Measurements from ENCODE around the gene LIN7B.

Gene LIN7B

DNA sequence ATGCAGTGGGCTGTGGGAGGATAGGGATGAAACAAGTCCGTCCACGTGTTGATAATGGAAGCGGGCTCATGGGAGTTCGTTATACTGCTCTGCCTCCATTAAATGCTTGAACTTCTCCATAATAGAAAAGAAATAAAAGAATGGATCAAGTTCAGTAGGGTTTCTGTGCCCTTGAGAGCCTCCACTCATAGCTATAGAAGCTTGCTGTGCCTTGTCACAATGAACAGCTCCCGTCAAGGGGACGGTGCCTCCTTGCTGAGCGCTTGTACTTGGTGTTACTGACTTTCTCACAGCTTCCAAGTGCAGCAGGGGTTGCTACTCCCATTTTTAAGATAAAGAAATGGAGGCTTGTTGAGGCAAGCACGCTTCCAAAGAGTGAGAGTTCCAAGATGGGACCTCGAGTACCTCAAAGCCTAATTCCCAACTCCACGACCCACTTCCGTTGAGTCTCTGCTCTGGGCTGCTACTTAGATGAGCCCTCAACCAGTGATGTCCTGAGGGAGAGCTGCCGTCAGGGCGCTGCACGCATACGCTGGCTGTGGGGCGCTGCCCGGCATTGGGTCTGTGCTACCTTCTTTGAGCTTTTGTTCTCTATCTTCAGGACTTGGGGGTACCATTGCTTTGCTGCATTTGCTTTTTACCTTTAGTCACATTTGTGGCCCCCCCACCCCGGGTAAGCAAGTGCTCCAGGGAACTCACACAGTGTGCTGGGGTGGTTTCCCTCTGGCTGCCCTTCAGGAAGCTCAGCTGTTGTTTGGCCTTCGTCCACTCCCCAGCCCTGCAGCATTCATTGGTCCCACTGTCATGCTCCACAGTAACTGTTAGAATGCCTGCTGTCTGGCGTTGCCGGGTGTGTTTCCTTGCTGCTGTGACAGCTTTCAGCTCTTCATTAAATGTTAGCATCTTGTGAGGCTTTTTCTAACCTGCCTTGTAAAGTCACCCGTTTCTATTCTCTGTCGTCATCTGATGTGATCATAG, 19.4 kb upstream of the LIN7B start:
- DNase-seq (ENCODE audit: low spot score) = no peak

DNA sequence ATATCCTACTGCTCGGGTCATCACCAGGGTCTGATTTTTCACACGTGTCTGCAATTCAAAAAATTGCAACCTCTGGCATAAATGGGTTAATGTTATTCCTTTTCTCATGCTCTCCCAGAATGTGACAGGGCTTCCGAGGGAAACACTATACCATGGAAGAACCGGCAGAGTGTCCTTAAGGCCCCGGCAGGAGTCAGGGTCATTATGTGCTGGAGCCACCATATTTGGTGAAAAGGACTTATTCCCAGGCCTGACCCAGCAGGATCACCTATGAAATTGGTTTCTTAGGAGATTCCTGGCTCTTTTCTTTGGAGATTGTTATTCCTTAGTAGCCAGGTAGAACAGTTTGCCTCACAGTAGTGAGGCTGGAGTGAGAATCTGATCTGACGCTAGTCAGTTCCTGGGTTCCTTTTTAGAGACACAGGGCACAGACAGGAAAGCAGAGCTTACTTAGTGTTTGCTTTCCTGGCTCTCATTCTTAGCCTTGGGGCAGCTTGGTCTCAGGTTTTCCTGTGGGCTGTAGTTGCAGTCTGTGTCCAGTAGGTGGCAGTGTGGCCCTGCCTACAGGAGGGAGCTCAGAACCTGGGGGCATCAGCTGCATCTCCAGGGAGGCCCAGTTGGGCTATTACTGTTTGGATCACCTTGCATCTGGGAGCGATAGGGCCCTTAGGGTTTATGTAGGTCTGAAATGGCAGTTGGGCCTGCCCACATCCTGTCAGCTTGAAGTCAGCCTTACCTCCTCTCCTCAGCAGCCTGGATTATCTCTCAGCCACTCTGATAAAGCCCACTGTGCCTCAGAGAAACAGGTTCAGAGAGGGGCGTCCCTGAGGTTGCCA, 16.5 kb upstream of the LIN7B start:
- DNase-seq (ENCODE audit: low spot score) = peak; percentile 88

DNA sequence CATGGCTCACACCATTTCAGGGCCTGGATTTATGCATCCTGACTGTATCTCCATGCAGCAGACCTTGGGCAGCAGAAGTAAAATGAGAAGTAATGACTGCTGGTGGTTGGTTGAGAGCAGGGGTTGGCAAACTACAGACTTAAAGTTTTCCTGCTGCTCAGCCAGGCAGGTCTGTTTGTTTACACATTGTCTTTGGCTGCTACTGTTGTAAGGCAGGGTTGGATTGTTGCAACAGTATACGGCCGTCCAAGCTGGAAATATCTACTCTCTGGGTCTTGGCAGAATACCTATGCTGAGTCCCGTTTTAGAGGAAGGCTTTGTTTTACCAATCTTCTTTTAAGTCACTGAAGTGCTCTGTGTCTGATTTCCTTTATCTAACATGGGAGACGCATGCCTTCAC, 15.4 kb upstream of the LIN7B start:
- DNase-seq (ENCODE audit: low spot score) = no peak

DNA sequence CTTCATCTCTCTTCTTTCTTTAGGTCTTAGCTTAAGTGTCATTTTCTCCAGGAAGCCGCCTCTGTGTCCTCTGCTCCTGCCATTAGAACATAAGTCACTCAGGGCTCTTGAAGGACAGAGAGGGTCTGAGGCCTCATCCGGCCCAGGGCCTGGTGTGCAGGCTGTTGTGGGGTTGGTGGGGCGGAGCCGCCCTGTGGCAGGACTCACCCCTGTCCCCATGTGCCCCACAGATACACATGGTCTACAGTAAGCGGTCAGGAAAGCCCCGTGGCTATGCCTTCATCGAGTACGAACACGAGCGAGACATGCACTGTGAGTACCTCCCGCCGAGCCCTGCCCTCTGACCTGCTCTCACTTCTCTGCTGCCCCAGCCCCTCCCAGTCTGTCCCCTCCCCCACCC, 13.0 kb upstream of the LIN7B start:
- no peak for DNase-seq (ENCODE audit: low spot score)

DNA sequence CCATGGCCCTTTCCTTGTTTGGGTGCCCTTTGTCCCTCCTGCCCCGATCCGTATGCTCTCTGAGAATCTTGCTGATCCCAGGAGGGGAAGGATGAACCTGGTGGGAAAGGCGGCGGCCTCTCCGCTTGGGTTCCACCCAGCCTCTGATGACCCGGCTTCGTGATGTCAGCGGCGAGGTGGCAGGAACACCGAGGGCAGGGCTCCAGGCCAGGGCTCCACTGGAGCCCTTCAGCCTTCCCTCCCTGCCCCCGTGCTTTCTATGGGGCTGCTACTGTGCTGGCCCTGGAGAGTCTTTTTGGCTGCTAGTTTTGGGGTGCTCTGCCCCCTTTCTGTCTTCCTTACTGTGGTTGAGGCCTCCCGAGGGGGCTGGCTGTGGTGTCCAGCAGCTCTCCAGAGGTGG, 11.9 kb upstream of the LIN7B start:
- DNase-seq (ENCODE audit: low spot score) = no peak

DNA sequence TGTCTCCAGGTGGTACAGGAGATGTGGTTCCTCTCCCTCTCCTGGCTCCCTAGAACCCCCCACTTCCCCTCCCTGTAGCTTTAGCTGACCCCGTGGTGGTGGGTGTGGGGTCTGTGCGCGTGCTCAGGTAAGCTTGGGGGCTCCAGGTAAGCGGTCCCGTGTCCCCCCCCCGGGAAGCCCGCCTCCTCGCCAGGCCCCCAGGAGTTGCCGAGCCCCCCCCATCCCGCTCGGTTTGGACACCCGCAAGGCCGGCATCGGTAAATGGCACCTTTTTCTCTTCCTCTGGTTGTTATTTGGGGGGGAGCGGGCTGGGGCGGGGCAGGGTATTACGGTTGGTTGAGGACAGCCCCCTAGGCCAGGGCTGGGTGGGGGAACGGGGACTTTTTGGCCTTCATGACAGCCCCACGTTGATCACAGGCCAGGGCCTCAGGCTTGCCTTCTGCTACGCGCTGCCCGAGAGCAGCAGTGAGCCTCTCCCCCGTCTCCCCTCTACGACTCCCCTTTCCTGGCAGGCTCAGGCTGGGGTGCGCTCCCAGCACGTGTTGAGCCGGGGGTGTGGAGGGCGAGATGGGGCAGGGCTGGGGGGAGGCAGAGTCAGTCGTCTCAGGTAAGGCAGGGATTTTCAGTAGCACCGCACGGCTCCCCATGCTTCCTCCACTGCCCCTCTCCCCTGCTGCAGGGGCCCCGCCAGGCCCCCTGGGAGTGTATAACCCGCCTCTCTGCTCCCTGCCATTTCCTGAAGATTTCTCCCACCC, 10.7 kb upstream of the LIN7B start:
- no peak for DNase-seq (ENCODE audit: low spot score)

DNA sequence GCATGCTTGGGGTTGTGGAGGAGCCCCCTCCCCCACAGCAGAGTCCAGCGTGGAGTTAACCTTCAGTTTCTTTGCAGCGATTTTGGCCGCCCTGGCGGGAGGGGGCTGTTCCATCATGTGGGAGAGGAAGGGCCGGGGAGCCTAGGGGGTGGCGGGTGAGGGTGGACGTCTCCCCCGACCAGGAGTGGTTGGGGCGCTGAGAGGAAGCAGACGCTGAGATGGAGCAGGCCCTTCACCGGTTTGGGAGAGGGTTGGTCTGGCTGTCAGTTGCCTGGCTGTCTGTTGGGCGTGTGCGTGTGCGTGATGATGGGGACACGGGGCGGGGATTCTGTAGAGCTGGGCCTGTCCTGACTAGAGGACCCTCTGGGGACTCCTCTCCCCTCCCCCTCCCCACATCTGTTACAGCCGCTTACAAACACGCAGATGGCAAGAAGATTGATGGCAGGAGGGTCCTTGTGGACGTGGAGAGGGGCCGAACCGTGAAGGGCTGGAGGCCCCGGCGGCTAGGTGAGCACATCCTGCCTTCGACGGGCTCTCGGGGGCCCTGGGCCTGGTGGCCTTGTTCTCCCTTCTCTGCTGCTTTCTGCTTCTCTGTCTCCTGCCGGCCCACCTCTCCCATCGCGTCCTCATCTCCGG, 9.8 kb upstream of the LIN7B start:
- DNase-seq (ENCODE audit: low spot score) = no peak

DNA sequence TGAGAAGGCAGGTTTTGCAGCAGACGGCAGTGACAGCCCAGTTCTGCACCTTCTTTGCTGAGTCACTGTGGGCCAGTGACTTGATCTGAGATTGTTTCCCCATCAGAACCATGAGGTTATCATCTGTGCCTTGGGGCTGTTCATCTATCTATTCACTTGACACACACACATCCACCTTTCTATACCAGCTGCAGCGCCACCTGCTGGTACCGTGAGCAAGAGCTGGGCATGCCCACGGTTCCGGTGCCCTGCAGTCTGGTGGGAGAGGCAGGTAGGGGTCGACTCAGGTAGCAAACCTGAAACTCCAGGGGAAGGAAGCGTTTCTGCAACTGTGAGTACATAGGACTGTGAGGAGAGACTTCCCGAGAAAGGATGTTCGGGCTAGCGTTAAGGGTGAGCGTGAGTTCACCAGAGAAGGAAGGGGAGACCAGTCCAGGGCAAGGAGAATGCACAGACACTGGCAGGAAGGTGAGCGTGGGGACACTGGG, 7.5 kb upstream of the LIN7B start:
- peak; percentile 35 for DNase-seq (ENCODE audit: low spot score)

DNA sequence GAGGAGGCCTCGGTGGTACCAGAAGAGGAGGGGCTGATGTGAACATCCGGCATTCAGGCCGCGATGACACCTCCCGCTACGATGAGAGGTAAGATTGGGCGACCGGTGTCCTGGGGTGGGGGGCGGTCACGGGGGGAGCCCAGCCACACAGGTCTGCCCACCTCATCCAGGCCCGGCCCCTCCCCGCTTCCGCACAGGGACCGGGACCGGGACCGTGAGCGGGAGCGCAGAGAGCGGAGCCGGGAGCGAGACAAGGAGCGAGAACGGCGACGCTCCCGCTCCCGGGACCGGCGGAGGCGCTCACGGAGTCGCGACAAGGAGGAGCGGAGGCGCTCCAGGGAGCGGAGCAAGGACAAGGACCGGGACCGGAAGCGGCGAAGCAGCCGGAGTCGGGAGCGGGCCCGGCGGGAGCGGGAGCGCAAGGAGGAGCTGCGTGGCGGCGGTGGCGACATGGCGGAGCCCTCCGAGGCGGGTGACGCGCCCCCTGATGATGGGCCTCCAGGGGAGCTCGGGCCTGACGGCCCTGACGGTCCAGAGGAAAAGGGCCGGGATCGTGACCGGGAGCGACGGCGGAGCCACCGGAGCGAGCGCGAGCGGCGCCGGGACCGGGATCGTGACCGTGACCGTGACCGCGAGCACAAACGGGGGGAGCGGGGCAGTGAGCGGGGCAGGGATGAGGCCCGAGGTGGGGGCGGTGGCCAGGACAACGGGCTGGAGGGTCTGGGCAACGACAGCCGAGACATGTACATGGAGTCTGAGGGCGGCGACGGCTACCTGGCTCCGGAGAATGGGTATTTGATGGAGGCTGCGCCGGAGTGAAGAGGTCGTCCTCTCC, 6.3 kb upstream of the LIN7B start:
- DNase-seq (ENCODE audit: low spot score) = no peak

DNA sequence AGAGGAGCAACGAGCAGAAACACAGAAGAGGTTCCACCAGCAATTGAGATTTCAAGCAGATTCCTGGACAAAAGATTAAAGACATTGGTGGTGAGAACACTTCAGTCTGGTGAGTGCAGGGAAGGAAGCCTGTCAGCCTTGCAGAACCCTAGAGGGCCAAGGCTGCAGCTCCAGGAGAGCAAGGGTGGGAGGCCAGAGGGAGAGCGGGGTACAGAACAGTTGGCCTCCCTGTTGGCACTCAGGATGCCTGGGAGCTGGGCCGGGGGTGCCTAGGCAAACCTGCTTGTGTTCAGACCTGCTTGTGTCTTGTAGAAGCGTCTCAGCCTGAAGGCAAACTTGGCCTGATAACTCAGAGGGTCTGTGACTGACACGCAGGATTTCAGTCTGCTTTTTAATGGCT, 5.1 kb upstream of the LIN7B start:
- no peak for DNase-seq (ENCODE audit: low spot score)

DNA sequence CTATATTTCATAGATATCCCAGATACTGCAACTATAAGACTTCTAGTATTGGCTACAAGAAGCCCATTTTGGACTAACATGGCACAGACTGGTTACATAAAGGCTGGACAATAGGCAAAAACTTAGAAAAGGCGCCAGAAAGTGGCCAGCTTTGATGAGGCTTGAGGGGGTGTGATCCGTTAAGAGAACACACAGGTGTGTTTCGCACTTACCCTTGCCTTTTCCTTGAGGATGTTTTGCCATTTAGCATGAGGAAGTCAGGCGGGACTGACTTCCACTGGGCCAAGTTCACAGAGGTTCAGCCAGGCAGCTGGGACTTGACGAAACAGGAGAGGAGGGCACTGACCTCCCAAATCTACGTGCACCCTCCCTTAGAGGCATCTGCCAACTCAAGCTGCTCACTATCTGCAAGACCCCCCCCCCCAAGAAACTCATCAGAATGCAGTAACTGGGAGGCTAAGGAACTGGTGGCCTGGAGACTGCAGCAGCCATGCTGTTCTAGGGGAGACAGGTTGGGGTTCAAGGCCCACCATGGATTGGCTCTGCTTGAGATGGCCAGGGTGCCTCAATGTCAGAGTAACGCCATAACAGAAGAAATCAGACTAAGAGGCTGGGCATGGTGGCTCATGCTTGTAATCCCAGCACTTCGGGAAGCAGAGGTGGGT, 4.5 kb upstream of the LIN7B start:
- DNase-seq (ENCODE audit: low spot score) = no peak

DNA sequence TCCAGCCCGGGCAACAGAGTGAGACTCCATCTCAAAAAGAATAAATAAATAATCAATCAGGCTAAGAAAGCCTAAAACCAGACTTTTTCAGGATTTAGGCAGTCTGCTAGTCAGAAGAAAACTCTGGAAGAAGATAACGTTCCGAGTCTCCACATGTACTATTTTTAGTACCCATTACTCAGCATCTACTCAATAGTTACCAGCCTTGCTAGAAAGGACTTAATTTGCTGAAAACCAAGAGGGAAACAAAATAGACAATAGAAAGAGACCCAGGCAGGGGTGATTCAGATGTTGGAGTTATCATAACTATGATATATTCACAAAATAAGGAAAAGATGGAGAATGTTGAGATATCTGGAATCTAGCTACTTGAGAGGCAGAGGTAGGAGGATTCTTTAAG, 3.6 kb upstream of the LIN7B start:
- DNase-seq (ENCODE audit: low spot score) = peak; percentile 48

DNA sequence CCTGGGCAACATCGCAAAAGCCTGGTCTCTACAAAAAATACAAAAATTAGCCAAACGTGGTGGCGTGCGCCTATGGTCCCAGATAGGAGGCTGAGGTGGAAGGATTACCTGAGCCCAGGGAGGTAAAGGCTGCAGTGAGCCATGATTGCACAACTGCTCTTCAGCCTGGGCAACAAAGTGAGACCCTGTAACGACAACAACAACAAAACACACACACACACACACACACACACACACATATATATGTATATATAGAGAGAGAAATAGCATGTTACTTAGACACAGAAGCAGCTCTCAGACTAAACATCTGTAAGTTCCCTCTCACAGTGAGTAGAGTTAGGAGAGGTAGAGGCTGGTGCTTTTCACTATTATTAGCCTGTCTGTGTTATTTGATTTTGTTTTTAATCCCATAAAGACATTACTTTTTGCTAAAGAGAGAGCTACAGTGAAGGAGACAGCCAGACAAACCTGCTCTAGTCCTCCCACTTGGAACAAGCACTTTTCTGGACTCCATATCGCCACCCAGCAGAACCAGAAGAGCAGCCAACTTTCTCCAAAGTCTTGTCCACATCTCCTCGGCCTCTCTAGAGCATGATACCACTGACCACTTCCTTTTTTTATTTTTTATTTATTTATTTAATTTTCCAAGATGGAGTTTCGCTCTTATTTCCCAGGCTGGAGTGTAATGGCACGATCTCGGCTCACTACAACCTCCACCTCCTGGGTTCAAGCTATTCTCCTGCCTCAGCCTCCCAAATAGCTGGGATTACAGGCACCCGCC, 2.8 kb upstream of the LIN7B start:
- DNase-seq (ENCODE audit: low spot score) = no peak

DNA sequence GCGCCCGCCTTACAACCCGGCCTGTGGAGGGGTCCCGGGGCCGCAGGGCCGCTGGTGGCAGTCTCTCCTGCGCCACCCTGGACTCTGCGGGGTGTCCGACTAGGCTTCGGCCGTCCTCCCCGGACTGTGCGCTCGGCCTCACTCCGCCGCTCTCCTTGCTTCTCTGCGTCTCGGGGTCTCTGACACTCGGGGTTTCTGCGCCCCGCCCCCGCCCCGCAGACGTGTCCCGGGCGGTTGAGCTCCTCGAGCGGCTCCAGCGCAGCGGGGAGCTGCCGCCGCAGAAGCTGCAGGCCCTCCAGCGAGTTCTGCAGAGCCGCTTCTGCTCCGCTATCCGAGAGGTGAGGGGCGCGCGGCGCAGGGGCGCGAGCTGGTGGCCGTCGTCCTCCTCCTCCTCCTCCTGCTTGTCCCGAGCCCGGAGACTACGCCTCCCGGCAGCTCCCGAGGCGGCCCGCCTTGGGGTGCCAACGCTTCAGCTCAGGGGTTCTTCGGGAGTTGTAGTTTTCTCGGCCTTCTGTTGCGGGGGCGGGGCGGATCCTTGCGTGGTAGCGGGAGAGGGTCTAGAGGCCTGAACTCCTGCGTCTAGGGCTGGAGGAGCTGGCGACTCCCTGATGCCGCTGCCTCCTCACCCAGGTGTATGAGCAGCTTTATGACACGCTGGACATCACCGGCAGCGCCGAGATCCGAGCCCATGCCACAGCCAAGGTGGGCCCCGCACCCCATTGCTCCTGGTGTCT, 627 bp downstream of the LIN7B start:
- DNase-seq (ENCODE audit: low spot score) = peak; percentile 45

DNA sequence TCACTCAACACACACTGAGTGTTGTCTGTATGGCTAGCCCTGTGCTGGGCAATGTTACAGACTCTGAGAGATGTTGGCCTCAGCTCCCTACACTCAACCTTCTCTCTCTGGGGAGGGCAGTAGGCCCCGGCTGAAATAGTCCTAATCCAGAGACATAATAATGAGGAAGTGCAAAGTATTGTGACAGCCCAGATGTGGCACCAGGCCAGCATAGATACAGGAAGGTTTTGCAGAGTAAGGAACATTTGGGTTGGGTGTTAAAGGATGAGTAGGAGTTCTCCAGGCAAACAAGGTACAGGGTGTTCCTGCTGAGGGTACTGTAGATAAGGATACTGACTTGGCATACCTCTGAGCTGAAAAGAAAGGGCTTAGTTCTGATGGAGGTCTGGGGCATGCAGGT, 2.4 kb downstream of the LIN7B start:
- DNase-seq (ENCODE audit: low spot score) = no peak

DNA sequence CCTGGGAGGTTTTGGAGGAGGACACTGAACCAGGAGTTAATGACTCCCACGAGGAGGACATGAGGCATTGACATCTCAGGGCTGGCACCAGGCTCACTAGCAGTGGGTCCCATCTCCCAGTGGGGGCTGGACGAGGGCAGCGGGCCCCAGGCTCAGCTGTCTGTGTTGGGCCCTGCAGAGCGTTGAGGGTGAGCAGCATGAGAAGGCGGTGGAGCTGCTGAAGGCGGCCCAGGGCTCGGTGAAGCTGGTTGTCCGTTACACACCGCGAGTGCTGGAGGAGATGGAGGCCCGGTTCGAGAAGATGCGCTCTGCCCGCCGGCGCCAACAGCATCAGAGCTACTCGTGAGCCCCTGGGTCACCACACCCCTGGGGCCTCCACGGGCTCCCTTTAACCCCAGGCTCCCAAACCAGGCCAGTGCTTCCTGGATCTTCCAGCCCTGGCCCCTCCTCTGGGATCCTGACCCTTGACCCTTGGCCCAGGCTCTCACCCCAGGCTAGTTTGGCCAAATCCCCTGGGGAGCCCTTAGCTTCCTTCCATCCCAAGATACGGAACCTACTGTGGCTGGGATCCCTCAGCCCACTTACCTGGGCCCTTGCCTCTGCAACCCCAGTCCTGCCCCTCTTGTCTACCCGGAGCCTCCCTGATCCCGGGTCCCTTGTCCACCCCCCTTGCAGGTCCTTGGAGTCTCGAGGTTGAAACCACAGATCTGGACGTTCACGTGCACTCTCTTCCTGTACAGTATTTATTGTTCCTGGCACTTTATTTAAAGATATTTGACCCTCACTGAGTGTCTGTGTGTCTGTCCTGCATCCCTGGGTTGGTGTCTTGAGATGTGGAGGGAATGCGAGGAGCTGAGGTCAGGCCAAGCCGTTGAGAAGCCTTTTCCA, 3.8 kb downstream of the LIN7B start:
- DNase-seq (ENCODE audit: low spot score) = no peak

DNA sequence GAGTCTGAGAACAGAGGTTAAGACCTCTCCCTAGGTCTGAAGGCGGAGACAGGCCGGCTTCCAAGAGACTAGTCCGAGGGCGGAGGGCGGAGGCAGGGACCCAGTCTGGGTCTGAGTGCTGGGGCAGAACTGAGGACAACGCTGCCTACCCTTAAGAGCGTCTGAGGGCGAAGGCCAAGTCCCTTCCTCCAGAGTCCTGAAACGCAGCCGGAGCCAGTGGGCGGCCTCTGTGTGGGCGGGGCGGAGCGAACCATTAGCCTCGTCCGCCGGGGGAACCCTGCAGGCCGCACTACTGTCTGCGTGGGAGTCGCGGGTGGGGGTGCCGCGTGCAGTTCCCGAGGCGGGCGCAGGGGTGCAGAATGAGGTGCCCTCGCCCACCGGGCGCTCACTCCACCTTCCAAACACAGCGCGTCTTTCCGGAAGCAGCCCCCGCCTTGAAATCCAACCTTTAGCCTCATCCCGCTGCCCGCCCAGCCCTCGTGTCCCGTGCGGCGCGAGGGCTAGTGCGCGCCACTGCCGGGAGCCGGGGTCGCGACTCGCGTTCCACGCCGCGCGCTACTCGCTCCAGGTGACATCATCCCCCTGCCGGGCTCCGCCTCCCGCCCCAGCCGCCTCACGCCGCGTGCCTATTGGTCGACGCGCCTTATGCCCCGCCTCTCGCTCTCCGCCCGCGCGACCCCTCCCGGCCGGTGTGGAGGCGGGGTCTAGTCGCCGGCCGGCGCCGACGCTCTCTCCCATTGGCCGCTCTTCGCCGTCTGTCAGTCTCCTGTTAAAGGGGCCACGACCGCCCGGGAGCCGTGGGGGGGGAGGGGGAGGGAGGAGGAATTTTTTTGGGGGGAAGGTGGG, 4.6 kb downstream of the LIN7B start, which contains the start of gene C19orf73:
C19orf73 (minus strand) TSS at position 579 of the 846 bp plus-strand sequence; CDS start at position 458, 121 bp downstream.
- peak; percentile 99 for DNase-seq (ENCODE audit: low spot score)

Measured in AG08395 (cell line).